SK-N-SH (cell line): ENCODE measurements around the gene MMGT1. TPM values are rescaled to one million over a fixed set of nuclear protein-coding genes. Genes with fewer than 3 reads are reported as not detected.

Experiments
- CTCF ChIA-PET: fragments of 300-600, 350-600 bp; formaldehyde crosslinking; extraction: SDS; loops from one replicate; lab custom pipeline; 2021; lab: Yijun Ruan, JAX
- POLR2A ChIA-PET: fragments of 350-600 bp; sonication (Branson Sonifier 250); formaldehyde crosslinking; extraction: SDS; loops from one replicate; lab custom pipeline; 2020; ENCODE audit warnings: antibody characterized with exemption, inconsistent platforms; lab: Yijun Ruan, JAX
- DNase-seq: peaks from one replicate; pipeline ENCODE4 v3.0.0; 2012
- H2AFZ ChIP-seq: fragments of 200-600 bp; sonication (generic); 2 replicates; pipeline ENCODE4 v1.8.1; 2016; ENCODE audit warnings: antibody characterized with exemption, mild to moderate bottlenecking, low read depth
- H3F3A ChIP-seq: fragments of 200-600 bp; sonication (generic); replicated peaks from 2 replicates; pipeline ENCODE3; 2016; ENCODE audit warnings: antibody characterized with exemption, mild to moderate bottlenecking; ENCODE audit not compliant: insufficient read depth
- H3K27ac ChIP-seq, 2 experiments: fragments of 200-500 bp in 1 of 2; fragments of 200-600 bp in 1 of 2; sonication (Bioruptor generic) in 1 of 2; sonication (generic), shearing (Covaris generic) in 1 of 2; 2 replicates each; pipeline versions ENCODE4 v1.5.1 to v1.6.1; 2014 to 2016; ENCODE audit warnings: low read depth in 2 of 2, inconsistent platforms in 1 of 2, low read length in 1 of 2, mild to moderate bottlenecking in 1 of 2, mixed read lengths in 1 of 2
- H3K27me3 ChIP-seq: fragments of 200-600 bp; sonication (generic), shearing (Covaris generic); 2 replicates; pipeline ENCODE4 v1.6.1; 2016; ENCODE audit warnings: mixed run types; ENCODE audit not compliant: insufficient read depth
- H3K36me3 ChIP-seq, 2 experiments: fragments of 200-500 bp in 1 of 2; fragments of 200-600 bp in 1 of 2; sonication (Bioruptor generic) in 1 of 2; sonication (generic) in 1 of 2; replicated peaks in 1 of 2; 2 replicates each; pipeline versions ENCODE3 to v1.5.1; 2014 to 2016; ENCODE audit warnings: low read length in 1 of 2, mild to moderate bottlenecking in 1 of 2; ENCODE audit not compliant: insufficient read depth in 2 of 2, control insufficient read depth in 1 of 2
- H3K4me1 ChIP-seq, 2 experiments: fragments of 200-500 bp in 1 of 2; fragments of 200-600 bp in 1 of 2; sonication (Bioruptor generic) in 1 of 2; sonication (generic), shearing (Covaris generic) in 1 of 2; 2 replicates each; pipeline versions ENCODE4 v1.5.1 to v1.6.1; 2014 to 2016; ENCODE audit warnings: low read depth in 1 of 2, low read length in 1 of 2, mixed run types in 1 of 2; ENCODE audit not compliant: insufficient read depth in 2 of 2, control insufficient read depth in 1 of 2
- H3K4me2 ChIP-seq: fragments of 200-600 bp; sonication (generic), shearing (Covaris generic); 2 replicates; pipeline ENCODE4 v1.6.1; 2017; ENCODE audit warnings: mixed run types
- H3K4me3 ChIP-seq, 2 experiments: fragments of 200-500 bp in 1 of 2; fragments of 200-600 bp in 1 of 2; sonication (Bioruptor generic) in 1 of 2; sonication (generic), shearing (Covaris generic) in 1 of 2; 2 replicates each; pipeline versions ENCODE4 v1.5.1 to v1.8.1; 2014 to 2016; ENCODE audit warnings: low read depth in 2 of 2, inconsistent platforms in 1 of 2, low read length in 1 of 2, mild to moderate bottlenecking in 1 of 2, mixed read lengths in 1 of 2, moderate library complexity in 1 of 2
- H3K79me2 ChIP-seq: fragments of 200-600 bp; sonication (generic); 2 replicates; pipeline ENCODE4 v1.8.1; 2017; ENCODE audit warnings: mild to moderate bottlenecking; ENCODE audit not compliant: insufficient read depth
- H3K9ac ChIP-seq: fragments of 200-600 bp; sonication (generic); 2 replicates; pipeline ENCODE4 v1.6.1; 2017; ENCODE audit warnings: mixed run types
- H3K9me2 ChIP-seq: fragments of 200-600 bp; sonication (generic); 2 replicates; pipeline ENCODE4 v1.6.1; 2017; ENCODE audit warnings: mixed run types
- H3K9me3 ChIP-seq: fragments of 200-600 bp; sonication (generic); 2 replicates; pipeline ENCODE4 v1.6.1; 2017; ENCODE audit warnings: mixed run types, mild to moderate bottlenecking, moderate library complexity
- H4K20me1 ChIP-seq: fragments of 200-600 bp; sonication (generic); 2 replicates; pipeline ENCODE4 v1.6.1; 2017; ENCODE audit warnings: mild to moderate bottlenecking, mixed run types; ENCODE audit not compliant: insufficient read depth
- CHD2 ChIP-seq: fragments of 150-350 bp; IDR thresholded peaks from 2 replicates; pipeline ENCODE4 v1.6.1; 2018; ENCODE audit warnings: low read length; ENCODE audit not compliant: partially characterized antibody
- EP300 ChIP-seq, 2 experiments: IDR thresholded peaks; 2 replicates each; pipeline versions ENCODE4 v1.4.0 to v1.6.1; 2012; ENCODE audit warnings: borderline replicate concordance in 1 of 2, low read depth in 1 of 2, low read length in 1 of 2
- FOSL2 ChIP-seq: IDR thresholded peaks from 2 replicates; pipeline ENCODE4 v1.4.0; 2012; ENCODE audit warnings: low read depth, mild to moderate bottlenecking, moderate library complexity, borderline replicate concordance
- FOXJ3 ChIP-seq: sonication (generic); formaldehyde crosslinking; IDR thresholded peaks from 2 replicates; pipeline ENCODE4 v1.5.1; 2020; ENCODE audit warnings: mild to moderate bottlenecking, missing genetic modification reagents
- GABPA ChIP-seq: IDR thresholded peaks from 2 replicates; pipeline ENCODE4 v1.4.0; 2012; ENCODE audit warnings: low read depth, mild to moderate bottlenecking
- GATA2 ChIP-seq: sonication (generic); formaldehyde crosslinking; IDR thresholded peaks from 2 replicates; pipeline ENCODE4 v1.5.0; 2020; ENCODE audit warnings: mild to moderate bottlenecking, missing genetic modification reagents
- MEF2A ChIP-seq: IDR thresholded peaks from 2 replicates; pipeline ENCODE4 v1.4.0; 2012; ENCODE audit warnings: low read depth, borderline replicate concordance
- MXI1 ChIP-seq: IDR thresholded peaks from 2 replicates; pipeline ENCODE4 v1.6.1; 2012; ENCODE audit warnings: mild to moderate bottlenecking, low read depth, low read length, improper control_type of control experiment
- NRF1 ChIP-seq: IDR thresholded peaks from 2 replicates; pipeline ENCODE4 v1.6.1; 2012; ENCODE audit warnings: low read depth, mild to moderate bottlenecking, low read length
- POLR2AphosphoS5 ChIP-seq: IDR thresholded peaks from 2 replicates; pipeline ENCODE4 v1.6.1; 2012; ENCODE audit warnings: low read depth, low read length
- RAD21 ChIP-seq: IDR thresholded peaks from 2 replicates; pipeline ENCODE4 v1.6.1; 2012; ENCODE audit warnings: mild to moderate bottlenecking, low read length
- SMC3 ChIP-seq: IDR thresholded peaks from 2 replicates; pipeline ENCODE4 v1.6.1; 2012; ENCODE audit warnings: low read depth, low read length, improper control_type of control experiment
- WGBS: methylation state at CpG from one replicate; pipeline ENCODE4 v1.1.6; 2017; ENCODE audit warnings: low lambda C conversion rate; 5-methylcytosine and 5-hydroxymethylcytosine counted together
- polyA plus RNA-seq, 3 experiments: library from polyadenylated mRNA; depleted of rRNA; stranded (reverse); fragments of >200 nt; gene quantifications; 2 replicates each; pipeline ENCODE4 v1.2.3, GENCODE V29; 2012
- TF ChIP-seq, protein P1 (sequence below): fragments of 150-350 bp; IDR thresholded peaks from 2 replicates; pipeline ENCODE4 v1.6.1; 2016; ENCODE audit warnings: mild to moderate bottlenecking, low read depth, low read length
- TF ChIP-seq, protein P2 (sequence below): IDR thresholded peaks from 2 replicates; pipeline ENCODE4 v1.4.0; 2012; ENCODE audit warnings: low read depth, borderline replicate concordance
- TF ChIP-seq, protein P3 (sequence below): IDR thresholded peaks from 2 replicates; pipeline ENCODE4 v1.6.1; 2012; ENCODE audit warnings: mild to moderate bottlenecking, low read depth, low read length, moderate library complexity
- TF ChIP-seq, protein P4 (sequence below): IDR thresholded peaks from 2 replicates; pipeline ENCODE4 v1.4.0; 2012; ENCODE audit warnings: low read depth
- TF ChIP-seq, protein P5 (sequence below): fragments of 150-350 bp; IDR thresholded peaks from 2 replicates; pipeline ENCODE4 v1.6.1; 2017; ENCODE audit warnings: antibody characterized with exemption, low read length, low read depth, borderline replicate concordance

MMGT1 gene
- polyA plus RNA-seq, 1 of the 3 experiments (the other 2 are of a cell fraction): 7.3 TPM

DNA sequence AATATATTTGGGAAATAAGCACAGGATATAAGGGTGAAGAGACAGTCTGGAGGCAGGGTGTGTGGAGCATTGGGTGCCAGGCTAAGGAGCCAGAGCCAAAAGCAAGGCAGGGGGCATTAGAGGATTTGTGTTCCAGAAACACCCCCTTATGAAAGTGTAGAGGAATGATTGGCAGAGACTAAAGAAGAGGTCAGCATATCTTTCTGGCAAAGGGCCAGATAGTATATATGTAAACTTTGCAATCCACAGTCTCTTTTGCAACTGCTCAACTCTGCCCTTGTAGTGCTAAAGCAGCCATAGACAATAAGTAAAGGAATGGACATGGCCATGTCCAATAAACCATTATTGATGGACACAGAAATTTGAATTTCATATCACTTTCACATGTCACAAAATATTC lies 7.9 kb upstream of the MMGT1 start (continued):
- TF ChIP-seq, protein P1, sequence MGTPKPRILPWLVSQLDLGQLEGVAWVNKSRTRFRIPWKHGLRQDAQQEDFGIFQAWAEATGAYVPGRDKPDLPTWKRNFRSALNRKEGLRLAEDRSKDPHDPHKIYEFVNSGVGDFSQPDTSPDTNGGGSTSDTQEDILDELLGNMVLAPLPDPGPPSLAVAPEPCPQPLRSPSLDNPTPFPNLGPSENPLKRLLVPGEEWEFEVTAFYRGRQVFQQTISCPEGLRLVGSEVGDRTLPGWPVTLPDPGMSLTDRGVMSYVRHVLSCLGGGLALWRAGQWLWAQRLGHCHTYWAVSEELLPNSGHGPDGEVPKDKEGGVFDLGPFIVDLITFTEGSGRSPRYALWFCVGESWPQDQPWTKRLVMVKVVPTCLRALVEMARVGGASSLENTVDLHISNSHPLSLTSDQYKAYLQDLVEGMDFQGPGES: no peak
- TF ChIP-seq GABPA (no peak), GATA2 (CRISPR knock-in tag) (no peak), MEF2A (no peak), POLR2AphosphoS5 (no peak), SMC3 (no peak), NRF1 (no peak)
- TF ChIP-seq, protein P2, sequence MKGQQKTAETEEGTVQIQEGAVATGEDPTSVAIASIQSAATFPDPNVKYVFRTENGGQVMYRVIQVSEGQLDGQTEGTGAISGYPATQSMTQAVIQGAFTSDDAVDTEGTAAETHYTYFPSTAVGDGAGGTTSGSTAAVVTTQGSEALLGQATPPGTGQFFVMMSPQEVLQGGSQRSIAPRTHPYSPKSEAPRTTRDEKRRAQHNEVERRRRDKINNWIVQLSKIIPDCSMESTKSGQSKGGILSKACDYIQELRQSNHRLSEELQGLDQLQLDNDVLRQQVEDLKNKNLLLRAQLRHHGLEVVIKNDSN: no peak

DNA sequence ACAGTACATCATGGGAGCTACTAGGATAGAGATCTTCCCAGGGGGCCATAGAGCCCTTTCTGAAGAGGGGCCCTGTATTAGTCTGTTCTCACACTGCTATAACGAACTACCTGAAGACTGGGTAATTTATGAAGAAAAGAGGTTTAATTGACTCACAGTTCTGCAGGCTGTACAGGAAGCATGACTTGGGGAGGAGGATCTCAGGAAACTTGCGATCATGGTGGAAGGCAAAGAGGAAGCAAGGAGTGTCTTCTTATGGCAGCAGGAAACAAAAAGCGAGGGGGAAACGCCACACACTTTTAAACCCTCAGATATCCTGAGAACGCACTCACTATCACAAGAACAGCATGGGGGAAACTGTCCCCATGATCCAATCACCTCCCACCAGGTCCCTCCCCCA lies 7.2 kb upstream of the MMGT1 start:
- H3K4me3 ChIP-seq: no peak overlapping the region
- H3K9me3 ChIP-seq: no peaks in the 10 kb centered on the region
- no peak overlapping the region for H2AFZ ChIP-seq
- H3K27me3 ChIP-seq: peaks cover 5% of the 10 kb centered on the region; the same call in 1 of the 2 replicates
- no peaks in the 10 kb centered on the region for H4K20me1 ChIP-seq
- no peaks in the 10 kb centered on the region for H3F3A ChIP-seq
- WGBS: 38% methylated on average over 5 of the region's 5 CpGs
- no peaks in the 10 kb centered on the region; a peak in 1 of 4 replicates for H3K4me1 ChIP-seq
- no peak overlapping the region for H3K4me2 ChIP-seq
- H3K79me2 ChIP-seq: no peaks in the 10 kb centered on the region
- no peaks in the 10 kb centered on the region for H3K9me2 ChIP-seq
- POLR2A ChIA-PET: no interaction called here
- H3K27ac ChIP-seq: no peak overlapping the region
- CTCF ChIA-PET: no interaction called here
- H3K9ac ChIP-seq: no peak overlapping the region
- H3K36me3 ChIP-seq: no peaks in the 10 kb centered on the region
- TF ChIP-seq, protein P2: no peak
- TF ChIP-seq, protein P3, sequence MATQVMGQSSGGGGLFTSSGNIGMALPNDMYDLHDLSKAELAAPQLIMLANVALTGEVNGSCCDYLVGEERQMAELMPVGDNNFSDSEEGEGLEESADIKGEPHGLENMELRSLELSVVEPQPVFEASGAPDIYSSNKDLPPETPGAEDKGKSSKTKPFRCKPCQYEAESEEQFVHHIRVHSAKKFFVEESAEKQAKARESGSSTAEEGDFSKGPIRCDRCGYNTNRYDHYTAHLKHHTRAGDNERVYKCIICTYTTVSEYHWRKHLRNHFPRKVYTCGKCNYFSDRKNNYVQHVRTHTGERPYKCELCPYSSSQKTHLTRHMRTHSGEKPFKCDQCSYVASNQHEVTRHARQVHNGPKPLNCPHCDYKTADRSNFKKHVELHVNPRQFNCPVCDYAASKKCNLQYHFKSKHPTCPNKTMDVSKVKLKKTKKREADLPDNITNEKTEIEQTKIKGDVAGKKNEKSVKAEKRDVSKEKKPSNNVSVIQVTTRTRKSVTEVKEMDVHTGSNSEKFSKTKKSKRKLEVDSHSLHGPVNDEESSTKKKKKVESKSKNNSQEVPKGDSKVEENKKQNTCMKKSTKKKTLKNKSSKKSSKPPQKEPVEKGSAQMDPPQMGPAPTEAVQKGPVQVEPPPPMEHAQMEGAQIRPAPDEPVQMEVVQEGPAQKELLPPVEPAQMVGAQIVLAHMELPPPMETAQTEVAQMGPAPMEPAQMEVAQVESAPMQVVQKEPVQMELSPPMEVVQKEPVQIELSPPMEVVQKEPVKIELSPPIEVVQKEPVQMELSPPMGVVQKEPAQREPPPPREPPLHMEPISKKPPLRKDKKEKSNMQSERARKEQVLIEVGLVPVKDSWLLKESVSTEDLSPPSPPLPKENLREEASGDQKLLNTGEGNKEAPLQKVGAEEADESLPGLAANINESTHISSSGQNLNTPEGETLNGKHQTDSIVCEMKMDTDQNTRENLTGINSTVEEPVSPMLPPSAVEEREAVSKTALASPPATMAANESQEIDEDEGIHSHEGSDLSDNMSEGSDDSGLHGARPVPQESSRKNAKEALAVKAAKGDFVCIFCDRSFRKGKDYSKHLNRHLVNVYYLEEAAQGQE: no peak
- no peak for TF ChIP-seq RAD21
- no peak for TF ChIP-seq FOSL2
- TF ChIP-seq GATA2 (CRISPR knock-in tag): no peak
- TF ChIP-seq POLR2AphosphoS5: no peak
- TF ChIP-seq, protein P4, sequence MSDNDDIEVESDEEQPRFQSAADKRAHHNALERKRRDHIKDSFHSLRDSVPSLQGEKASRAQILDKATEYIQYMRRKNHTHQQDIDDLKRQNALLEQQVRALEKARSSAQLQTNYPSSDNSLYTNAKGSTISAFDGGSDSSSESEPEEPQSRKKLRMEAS: no peak
- no peak for TF ChIP-seq MXI1
- no peak for TF ChIP-seq CHD2
- no peak for TF ChIP-seq FOXJ3 (CRISPR knock-in tag)
- no peak for TF ChIP-seq EP300 (IDR thresholded peaks at IDR 0.05; ENCODE audit: borderline replicate concordance in 1 of 2, low read depth in 1 of 2, low read length in 1 of 2)
- TF ChIP-seq, protein P5, sequence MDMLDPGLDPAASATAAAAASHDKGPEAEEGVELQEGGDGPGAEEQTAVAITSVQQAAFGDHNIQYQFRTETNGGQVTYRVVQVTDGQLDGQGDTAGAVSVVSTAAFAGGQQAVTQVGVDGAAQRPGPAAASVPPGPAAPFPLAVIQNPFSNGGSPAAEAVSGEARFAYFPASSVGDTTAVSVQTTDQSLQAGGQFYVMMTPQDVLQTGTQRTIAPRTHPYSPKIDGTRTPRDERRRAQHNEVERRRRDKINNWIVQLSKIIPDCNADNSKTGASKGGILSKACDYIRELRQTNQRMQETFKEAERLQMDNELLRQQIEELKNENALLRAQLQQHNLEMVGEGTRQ: no peak
- TF ChIP-seq, all 33 proteins: peak for 0
- DNase-seq: no peak
